ENCODE results near the gene EXD3. TPM values are rescaled to one million over a fixed set of nuclear protein-coding genes. Genes with fewer than 3 reads are reported as not detected.

EXD3 gene
- total RNA-seq, 4 donors from 2014 or later = 13.8 to 25.7 (median 17.7) TPM

GRCh38 chr9:137430723-137431415 is 7.9 kb upstream of the EXD3 start:
- no peak overlapping the region for H3K4me3 ChIP-seq (ENCODE audit: low read depth, poor library complexity, severe bottlenecking)
- intact Hi-C loops (cut with DNase I; ENCODE audit: low total_unique reads) = no loop called here
- peak in 1 of 2 donors; percentile 80 for DNase-seq (ENCODE audit: low spot score in 2 of 2)
- 86 to 98% methylated on average over 10 to 22 of the region's 27 CpGs for WGBS, 2 donors
- no peak for TF ChIP-seq POLR2A (IDR thresholded peaks at IDR 0.05)
- no peak for TF ChIP-seq CTCF (IDR thresholded peaks at IDR 0.05)

- TF ChIP-seq POLR2A (IDR thresholded peaks at IDR 0.05) (no peak), CTCF (IDR thresholded peaks at IDR 0.05) (no peak)
- DNase-seq (ENCODE audit: low spot score in 2 of 2) = peak in 1 of 2 donors; percentile 84
- H3K4me3 ChIP-seq (ENCODE audit: low read depth, poor library complexity, severe bottlenecking) = no peak overlapping the region
- WGBS, 2 donors = 57 to 69% methylated on average over 29 to 32 of the region's 34 CpGs
- intact Hi-C loops (cut with DNase I; ENCODE audit: low total_unique reads) = no loop called here
Observed at GRCh38 chr9:137429974-137430722, 7.2 kb upstream of the EXD3 start.

- DNase-seq (ENCODE audit: low spot score in 2 of 2) = no peak
- no peak for TF ChIP-seq CTCF (IDR thresholded peaks at IDR 0.05)
- TF ChIP-seq POLR2A (IDR thresholded peaks at IDR 0.05) = no peak
- no peak overlapping the region for H3K4me3 ChIP-seq (ENCODE audit: low read depth, poor library complexity, severe bottlenecking)
- 73 to 82% methylated on average over 9 to 14 of the region's 14 CpGs for WGBS, 2 donors
- intact Hi-C loops (cut with DNase I; ENCODE audit: low total_unique reads) = no loop called here
Observed at GRCh38 chr9:137429546-137429890, 6.6 kb upstream of the EXD3 start.

GRCh38 chr9:137428841-137429545 is 6.0 kb upstream of the EXD3 start:
- 73 to 75% methylated on average over 21 to 23 of the region's 27 CpGs for WGBS, 2 donors
- intact Hi-C loops (cut with DNase I; ENCODE audit: low total_unique reads) = no loop called here
- no peak overlapping the region for H3K4me3 ChIP-seq (ENCODE audit: low read depth, poor library complexity, severe bottlenecking)
- TF ChIP-seq POLR2A (IDR thresholded peaks at IDR 0.05) (no peak), CTCF (IDR thresholded peaks at IDR 0.05) (no peak)
- peak in 1 of 2 donors; percentile 81 for DNase-seq (ENCODE audit: low spot score in 2 of 2)

GRCh38 chr9:137428311-137428630 is 5.3 kb upstream of the EXD3 start:
- TF ChIP-seq CTCF (IDR thresholded peaks at IDR 0.05) = no peak
- TF ChIP-seq POLR2A (IDR thresholded peaks at IDR 0.05) = no peak
- intact Hi-C loops (cut with DNase I; ENCODE audit: low total_unique reads) = no loop called here
- no peak for DNase-seq (ENCODE audit: low spot score in 2 of 2)
- H3K4me3 ChIP-seq (ENCODE audit: low read depth, poor library complexity, severe bottlenecking) = no peak overlapping the region
- WGBS, 2 donors = 74 to 76% methylated on average over 6 of the region's 6 CpGs
